Activated gamma-delta T cell treated with anti-CD3 and anti-CD28 coated beads, Interleukin-2, amount 50 U/mL, for 16 hours (primary cell): Measurements from ENCODE around the gene MPV17L2.

Experiments used
- DNase-seq: peaks from one replicate; pipeline ENCODE4 v3.0.0-alpha.2; 2020; ENCODE audit warnings: low read depth

MPV17L2 gene

DNA sequence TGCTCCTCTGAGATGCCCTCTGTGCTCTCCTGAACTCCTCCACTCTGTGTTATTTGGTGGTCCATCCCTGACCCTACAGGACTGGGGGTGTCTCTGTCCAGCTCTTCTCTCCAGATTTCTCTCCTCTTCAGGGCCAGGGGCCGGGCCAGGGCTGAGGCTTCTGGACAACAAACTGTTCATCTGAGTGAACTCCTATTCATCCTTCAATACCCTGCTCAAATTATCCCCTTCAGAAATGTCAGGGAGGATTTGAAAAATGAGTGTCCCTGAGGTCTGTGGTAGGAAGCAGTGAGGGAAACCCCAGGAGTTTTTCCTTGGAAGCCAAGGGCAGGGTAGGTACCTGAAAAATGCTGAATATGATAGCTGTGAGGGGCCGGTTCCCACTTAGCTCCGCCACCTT is 25.6 kb downstream of the MPV17L2 start:
- no peak for DNase-seq

DNA sequence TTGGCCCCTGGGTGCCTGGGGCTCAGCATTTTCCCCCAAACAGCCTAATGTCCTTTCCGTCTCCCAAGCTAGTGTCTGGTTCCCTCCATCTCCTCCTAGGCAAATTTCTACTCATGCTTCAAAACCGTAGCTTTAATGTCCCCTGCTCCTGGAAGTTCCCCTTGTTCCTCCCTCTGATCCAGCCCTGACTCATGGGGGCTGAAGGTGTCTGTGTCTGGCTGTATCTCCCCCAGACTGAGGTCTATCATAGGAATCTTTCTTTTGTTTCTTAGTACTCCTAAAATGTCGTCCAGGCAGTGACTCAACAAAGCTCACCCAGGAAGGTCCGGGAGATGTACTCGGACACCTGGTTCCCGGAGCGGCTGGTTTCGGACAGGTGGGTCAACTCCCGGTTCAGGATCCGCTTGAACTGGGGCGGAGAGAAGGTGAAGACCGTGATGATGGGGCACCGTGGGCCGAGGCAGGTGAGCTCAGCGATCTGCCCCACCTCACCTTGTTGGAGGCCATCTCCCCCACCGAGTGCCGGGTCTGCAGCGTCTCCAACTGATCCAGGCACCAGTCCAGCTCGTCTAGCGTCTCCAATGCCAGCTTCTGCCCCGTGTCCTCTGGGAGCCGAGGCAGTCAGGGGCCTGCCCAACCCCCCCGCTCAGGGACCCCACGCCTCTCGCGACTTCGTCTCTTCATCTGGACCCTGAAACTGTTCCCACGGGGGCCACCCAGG is 27.1 kb downstream of the MPV17L2 start:
- no peak for DNase-seq

- no peak for DNase-seq
These were observed 27.7 kb downstream of the MPV17L2 start for GRCh38 chr19:18220632-18221275.

DNA sequence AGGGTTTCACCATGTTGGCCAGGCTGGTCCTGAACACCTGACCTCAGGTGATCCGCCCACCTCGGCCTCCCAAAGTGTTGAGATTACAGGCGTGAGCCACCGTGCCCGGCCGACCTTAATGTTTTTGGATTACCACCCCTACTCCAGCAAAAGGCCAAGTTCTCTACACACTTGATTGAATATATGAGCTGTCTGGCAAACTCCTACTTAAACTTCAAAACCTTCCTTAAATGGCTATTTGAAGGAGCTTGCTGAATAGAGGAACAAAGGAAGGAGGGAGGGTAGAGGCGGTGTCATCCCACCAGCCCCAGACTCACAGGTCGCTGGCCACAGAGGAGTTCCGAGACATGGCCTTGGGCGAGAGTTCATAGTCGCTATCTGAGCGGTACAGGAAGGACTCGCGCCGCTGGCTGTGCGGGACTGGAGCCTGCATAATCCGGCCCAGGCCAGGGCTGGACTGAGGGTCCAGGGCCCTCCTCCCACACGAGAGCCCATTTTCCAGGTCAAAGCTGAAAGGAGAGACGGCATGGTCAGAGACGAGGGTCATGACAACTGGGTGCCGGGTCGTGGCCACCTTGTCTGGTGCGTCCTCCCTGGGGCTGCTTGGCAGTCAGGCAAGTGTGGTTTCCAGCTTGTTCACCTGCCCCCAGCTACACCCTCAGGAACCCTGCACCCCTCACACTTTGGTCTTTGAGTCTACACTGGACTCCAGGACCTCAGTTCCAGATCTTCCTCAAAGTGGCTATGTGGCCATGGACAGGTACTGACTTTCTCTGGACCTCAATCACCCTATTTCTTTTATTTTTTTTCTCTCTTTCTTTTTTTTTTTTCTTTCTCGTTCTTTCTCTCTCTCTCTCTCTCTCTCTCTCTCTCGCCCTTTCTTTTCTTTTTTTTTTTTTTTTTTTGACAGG is 29.1 kb downstream of the MPV17L2 start:
- DNase-seq = no peak

DNA sequence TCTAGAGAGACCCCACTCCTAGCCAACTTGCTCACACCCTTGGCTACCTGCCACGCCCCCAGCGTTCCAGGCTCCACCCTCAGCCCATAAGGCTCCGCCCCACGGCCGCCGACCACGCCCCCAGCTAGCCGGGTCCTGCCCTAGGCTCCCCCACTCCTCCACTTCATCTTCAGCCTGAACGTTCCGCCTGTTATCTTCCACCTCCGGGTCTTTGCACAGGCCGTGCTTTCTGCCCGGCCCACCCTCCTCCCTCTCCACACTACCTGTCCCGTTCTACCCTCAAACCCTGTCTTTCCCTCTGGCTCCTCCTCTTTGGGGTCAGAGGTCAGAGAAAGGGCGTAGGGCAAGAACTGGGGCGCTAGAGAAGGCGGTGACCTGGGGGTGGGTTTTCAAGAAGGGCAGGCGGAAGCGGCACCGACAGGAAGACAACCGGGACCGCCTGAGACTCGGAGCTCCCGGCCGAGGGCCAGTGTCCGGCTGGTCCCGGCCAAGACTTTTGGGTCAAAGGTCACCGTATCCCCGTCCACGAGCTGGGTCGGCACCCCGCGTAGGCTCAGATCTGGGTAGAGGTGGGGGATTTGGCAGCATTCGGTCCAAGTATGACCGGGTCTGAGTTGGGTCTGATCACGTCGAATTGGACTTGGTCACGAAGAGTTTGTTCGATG is 31.0 kb downstream of the MPV17L2 start:
- no peak for DNase-seq

GRCh38 chr19:18224525-18225354 is 31.7 kb downstream of the MPV17L2 start:
- DNase-seq = peak; percentile 73

- DNase-seq = no peak
These were observed 32.3 kb downstream of the MPV17L2 start for GRCh38 chr19:18225355-18225701.

DNA sequence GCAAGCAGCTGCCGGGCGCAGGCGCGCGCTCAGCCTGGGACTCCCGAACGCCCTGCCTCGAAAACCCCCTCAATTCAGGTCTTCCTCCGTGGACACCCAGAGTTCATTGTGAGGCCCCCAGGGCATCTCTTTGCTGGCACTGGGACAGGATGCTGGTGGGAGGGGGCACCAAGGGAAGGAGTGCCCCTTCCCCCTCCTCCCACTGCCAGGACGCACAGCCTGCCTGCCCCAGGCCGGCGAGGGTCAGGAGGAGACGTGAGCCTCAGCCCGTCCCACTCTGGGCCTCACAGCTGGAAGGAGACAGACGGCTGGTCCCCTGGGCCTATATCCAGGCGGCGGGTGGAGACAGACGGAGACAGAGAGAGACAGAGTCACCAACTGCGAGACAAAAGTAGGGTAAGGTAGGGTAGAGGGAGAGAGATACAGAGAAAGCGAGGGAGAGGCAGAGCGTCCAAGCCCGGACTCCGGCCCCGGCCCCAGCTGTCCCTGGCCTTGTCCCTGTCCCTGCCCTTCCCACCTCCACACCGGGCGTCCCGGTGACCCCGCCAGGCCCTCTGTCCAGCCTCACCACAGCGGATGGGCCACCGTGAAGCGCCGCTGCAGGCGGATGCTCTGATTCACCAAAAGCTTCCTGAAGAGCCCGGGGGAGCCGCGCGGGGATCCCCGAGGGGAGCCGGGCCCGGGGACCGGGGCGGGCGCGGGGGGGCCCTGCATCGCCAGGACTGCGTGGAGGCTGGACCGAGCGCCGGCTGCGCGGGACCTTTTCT is 32.9 kb downstream of the MPV17L2 start, which contains the start of gene PDE4C:
PDE4C (minus strand) TSS at position 737 of the 767 bp plus-strand sequence; CDS start at position 714, 23 bp downstream.
- DNase-seq = no peak

DNA sequence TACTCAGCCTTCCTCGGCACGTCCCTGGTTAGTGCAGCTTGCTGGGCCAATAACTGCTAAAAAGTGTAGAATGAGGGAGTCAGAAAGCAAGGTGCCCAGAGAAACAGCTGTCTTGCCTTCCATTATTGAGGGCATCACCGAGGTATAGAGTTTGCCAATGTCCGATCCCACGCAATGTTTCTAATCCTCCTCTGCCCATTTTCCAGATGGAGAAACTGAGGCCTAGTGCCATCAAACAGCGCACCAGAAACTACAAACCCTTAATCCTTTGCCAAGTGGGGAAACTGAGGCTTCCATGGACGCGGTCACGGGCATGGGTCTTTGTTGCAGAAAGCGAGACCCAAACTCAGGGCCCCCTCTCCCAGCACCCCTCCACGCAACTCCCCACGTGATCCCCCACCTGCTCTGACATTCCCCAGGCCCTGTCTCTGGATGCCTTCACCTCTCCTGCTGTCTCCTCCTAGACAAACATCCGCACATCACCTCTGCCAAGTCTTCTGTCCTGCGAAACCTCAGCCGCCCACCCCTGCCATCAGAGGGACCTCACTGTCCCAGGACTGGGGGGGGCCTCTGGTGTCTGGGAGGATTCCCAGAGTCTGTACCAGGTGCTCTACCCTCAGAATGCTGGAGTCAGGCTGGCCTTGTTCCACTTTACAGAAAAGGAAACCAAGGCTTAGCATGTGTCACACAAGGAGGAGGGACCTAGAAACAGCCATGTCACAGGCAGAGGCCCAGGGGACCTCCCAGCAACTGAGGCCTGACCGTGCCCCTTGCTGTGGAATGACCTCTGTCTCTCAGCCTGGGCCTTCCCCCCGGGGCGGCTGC is 34.1 kb downstream of the MPV17L2 start:
- no peak for DNase-seq

GRCh38 chr19:18227781-18228271 is 34.8 kb downstream of the MPV17L2 start:
- DNase-seq = no peak

- DNase-seq = no peak
These were observed 36.5 kb downstream of the MPV17L2 start for GRCh38 chr19:18229474-18229873.

GRCh38 chr19:18229915-18230314 is 36.9 kb downstream of the MPV17L2 start:
- no peak for DNase-seq

GRCh38 chr19:18230941-18231734 is 38.1 kb downstream of the MPV17L2 start:
- no peak for DNase-seq

GRCh38 chr19:18231775-18232174 is 38.8 kb downstream of the MPV17L2 start:
- no peak for DNase-seq

- DNase-seq = no peak
These were observed 39.7 kb downstream of the MPV17L2 start for GRCh38 chr19:18232540-18233223.

DNA sequence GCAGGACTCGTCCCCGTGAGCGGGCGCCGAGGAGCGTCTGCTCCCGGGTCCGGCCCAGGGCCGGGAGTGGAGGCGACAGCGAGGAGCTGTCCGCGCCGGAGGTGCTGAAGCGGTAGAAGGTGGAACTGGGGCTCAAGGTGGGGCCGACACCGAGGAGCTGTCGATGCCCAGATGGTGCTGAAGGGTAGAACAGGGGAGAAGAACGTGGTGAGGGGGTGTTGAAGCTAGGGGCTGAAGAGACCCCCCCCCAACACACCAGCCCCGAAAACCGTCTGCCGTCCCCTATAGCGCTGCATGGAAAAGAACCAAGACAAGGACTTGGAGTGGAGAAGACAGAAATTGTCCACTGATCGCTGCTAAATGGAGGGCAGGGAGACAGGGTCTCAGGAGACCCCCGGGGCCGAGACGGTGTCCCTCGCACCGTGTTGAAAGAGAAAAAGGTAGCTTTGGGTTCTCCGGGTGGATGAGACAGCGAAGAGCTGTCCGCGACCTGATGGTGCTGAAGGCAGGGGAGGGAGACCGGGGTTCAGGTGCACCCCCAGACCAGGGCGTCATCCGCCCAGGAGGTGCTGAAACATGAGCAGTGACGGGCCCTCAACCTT is 40.3 kb downstream of the MPV17L2 start:
- DNase-seq = peak; percentile 14

GRCh38 chr19:18234194-18234593 is 41.2 kb downstream of the MPV17L2 start:
- DNase-seq = no peak

- DNase-seq = no peak
These were observed 46.3 kb downstream of the MPV17L2 start for GRCh38 chr19:18239303-18239702.
